GM15510 (cell line): ENCODE results near the gene PATL1.

Experiments used
- POLR2A ChIP-seq: IDR thresholded peaks from 3 replicates; pipeline ENCODE4 v1.6.1; 2011; ENCODE audit warnings: borderline replicate concordance; ENCODE audit not compliant: insufficient read length; ENCODE audit errors: extremely low read depth

PATL1 gene

DNA sequence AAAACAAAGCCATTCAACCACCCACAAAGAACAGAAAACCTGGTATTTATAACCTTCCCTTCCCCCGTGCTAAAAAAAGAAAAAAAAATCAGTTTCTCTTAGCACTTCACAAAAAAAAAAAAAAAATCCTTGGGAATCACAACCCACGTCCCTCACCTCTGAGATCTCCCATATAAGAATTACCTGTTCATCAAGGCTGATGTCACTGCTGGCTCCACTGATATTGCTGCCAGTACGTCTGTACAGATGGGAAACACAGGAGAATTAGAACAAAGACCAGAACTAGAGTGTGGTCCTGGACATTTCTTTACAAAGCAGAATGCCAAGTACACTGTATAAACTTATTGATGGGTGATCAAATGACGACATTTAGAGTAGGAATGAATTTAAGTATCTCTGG, 68.2 kb downstream of the PATL1 start:
- TF ChIP-seq POLR2A: no peak

- no peak for TF ChIP-seq POLR2A
Measured at GRCh38 chr11:59600234-59600633, 68.6 kb downstream of the PATL1 start.

DNA sequence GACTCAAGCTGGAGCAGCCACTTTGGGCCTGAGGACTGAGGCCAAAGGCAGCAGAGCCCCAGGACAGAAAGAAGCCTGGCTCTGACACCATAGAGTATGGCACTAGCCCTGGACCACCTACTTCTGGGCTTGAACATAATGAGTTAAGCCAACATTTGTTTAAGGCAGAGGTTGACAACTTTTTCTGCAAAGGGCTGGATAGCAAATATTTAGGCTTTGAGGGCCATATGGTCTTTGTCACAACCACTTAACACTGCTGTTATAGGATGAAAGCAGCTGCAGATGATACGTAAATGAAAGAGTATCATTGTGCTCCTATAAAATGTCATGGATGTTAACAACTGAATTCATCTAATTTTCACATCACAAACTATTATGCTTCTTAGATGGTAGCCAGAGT, 69.9 kb downstream of the PATL1 start:
- no peak for TF ChIP-seq POLR2A
